K562 (cell line): ENCODE data around the gene PRODH2. TPM values are rescaled to one million over a fixed set of nuclear protein-coding genes. Genes with fewer than 3 reads are reported as not detected.

Source experiments
- ATAC-seq: fragments of 200-7000 bp; cut with Tn5 transposase; 3 replicates; pipeline ENCODE4 v1.9.1; 2020; ENCODE audit warnings: moderate library complexity
- BruUV-seq: library from RNA; stranded (reverse); fragments of 400-500 nt; replicated peaks from 2 replicates; lab custom pipeline; 2021; lab: Mats Ljungman, UMichigan
- CTCF ChIA-PET: fragments of 300-600 bp; formaldehyde crosslinking; extraction: SDS; loops from one replicate; lab custom pipeline; 2021; ENCODE audit warnings: low intra/inter-chr PET ratio; lab: Yijun Ruan, JAX
- POLR2A ChIA-PET: fragments of 300-600, 350-650 bp; sonication (Branson Sonifier 250); formaldehyde crosslinking; extraction: SDS; loops from one replicate; lab custom pipeline; 2021; ENCODE audit warnings: antibody characterized with exemption, inconsistent platforms; lab: Yijun Ruan, JAX
- DNase-seq, 4 experiments: peaks; one replicate each; pipeline versions ENCODE4 v3.0.0 to v3.0.0-alpha.2; 2011 to 2018; ENCODE audit warnings: low spot score in 3 of 4, mixed read lengths in 3 of 4; ENCODE audit errors: extremely low read depth in 1 of 4
- FAIRE-seq: peaks from 2 replicates; lab custom pipeline; 2011; peaks lifted over from hg19 to GRCh38; lab: Jason Lieb, UNC
- H2AFZ ChIP-seq: 2 replicates; pipeline ENCODE4 v1.6.0; 2011; ENCODE audit warnings: low read depth, low read length, control low read depth, inconsistent platforms
- H3K27ac ChIP-seq: fragments of 200-600 bp; 3 replicates; pipeline ENCODE4 v1.8.0; 2011; ENCODE audit warnings: low read depth, mild to moderate bottlenecking, control low read depth, inconsistent platforms, low read length, moderate library complexity, mixed read lengths; ENCODE audit errors: extremely low read depth
- H3K27me3 ChIP-seq, 2 experiments: fragments of 300-600 bp in 1 of 2; 2 replicates in 1 of 2; 3 replicates in 1 of 2; pipeline versions ENCODE4 v1.6.0 to v1.8.0; 2011; ENCODE audit warnings: inconsistent platforms in 2 of 2, low read length in 2 of 2, mild to moderate bottlenecking in 1 of 2, mixed read lengths in 1 of 2, moderate library complexity in 1 of 2; ENCODE audit not compliant: control insufficient read depth in 2 of 2, insufficient read depth in 2 of 2
- H3K36me3 ChIP-seq: fragments of 300-600 bp; 3 replicates; pipeline ENCODE4 v1.8.0; 2011; ENCODE audit warnings: mild to moderate bottlenecking, low read length, inconsistent platforms; ENCODE audit not compliant: control insufficient read depth, insufficient read depth
- H3K4me1 ChIP-seq, 2 experiments: fragments of 200-600 bp in 1 of 2; replicated peaks in 1 of 2; 2 replicates in 1 of 2; 3 replicates in 1 of 2; pipeline versions ENCODE4 v1.5.1 to v1.8.0; 2011; ENCODE audit warnings: inconsistent platforms in 2 of 2, low read length in 2 of 2, mild to moderate bottlenecking in 1 of 2, mixed read lengths in 1 of 2, moderate library complexity in 1 of 2; ENCODE audit not compliant: control insufficient read depth in 2 of 2, insufficient read depth in 2 of 2
- H3K4me2 ChIP-seq: 2 replicates; pipeline ENCODE4 v1.6.1; 2011; ENCODE audit warnings: low read length, control low read depth, inconsistent platforms, mixed read lengths; ENCODE audit not compliant: insufficient read depth
- H3K4me3 ChIP-seq: fragments of 200-600 bp; sonication (generic), shearing (Covaris generic); 2 replicates; pipeline ENCODE4 v1.5.1; 2016; ENCODE audit warnings: control low read depth, inconsistent platforms
- H3K79me2 ChIP-seq: fragments of 200-600 bp; 3 replicates; pipeline ENCODE4 v1.8.0; 2011; ENCODE audit warnings: low read length, inconsistent platforms; ENCODE audit not compliant: control insufficient read depth, insufficient read depth
- H3K9ac ChIP-seq, 2 experiments: 2 replicates each; pipeline versions ENCODE4 v1.6.0 to v1.6.1; 2011; ENCODE audit warnings: low read depth in 2 of 2, low read length in 2 of 2, control low read depth in 1 of 2, inconsistent platforms in 1 of 2, mild to moderate bottlenecking in 1 of 2, mixed read lengths in 1 of 2; ENCODE audit not compliant: insufficient read depth in 1 of 2
- H3K9me1 ChIP-seq: one replicate; pipeline ENCODE4 v1.6.0; 2011; ENCODE audit warnings: inconsistent platforms, mild to moderate bottlenecking, low read length, moderate library complexity; ENCODE audit not compliant: control insufficient read depth, insufficient read depth
- H3K9me3 ChIP-seq: replicated peaks from 2 replicates; pipeline ENCODE4 v1.5.1; 2011; ENCODE audit warnings: low read depth, low read length, inconsistent platforms; ENCODE audit not compliant: control insufficient read depth, insufficient read depth
- H4K20me1 ChIP-seq: replicated peaks from 2 replicates; pipeline ENCODE4 v1.6.1; 2011; ENCODE audit warnings: low read length, inconsistent platforms, mixed read lengths; ENCODE audit not compliant: control insufficient read depth, insufficient read depth
- KLF16 ChIP-seq: IDR thresholded peaks from 2 replicates; pipeline ENCODE4 v1.6.1; 2016; ENCODE audit warnings: antibody characterized with exemption
- ZBTB33 ChIP-seq: sonication (generic); formaldehyde crosslinking; IDR thresholded peaks from 2 replicates; pipeline ENCODE4 v1.8.1; 2023; ENCODE audit warnings: mild to moderate bottlenecking, missing genetic modification reagents
- WGBS: fragments of 100-300 bp; shearing (Covaris generic); methylation state at CpG from one replicate; pipeline ENCODE4 v1.1.6; 2016; ENCODE audit warnings: low coverage, mixed read lengths; ENCODE audit not compliant: insufficient coverage; ENCODE audit errors: missing lambda C conversion rate; 5-methylcytosine and 5-hydroxymethylcytosine counted together
- in situ Hi-C: fragments of 300-500 bp; cut with MboI; formaldehyde crosslinking; loops from 4 replicates; pipeline ENCODE4 v1.15.0; 2018; ENCODE audit warnings: inconsistent platforms, mixed read lengths
- intact Hi-C: fragments of 100-400 bp; cut with micrococcal nuclease; formaldehyde crosslinking; loops from 2 replicates; pipeline ENCODE4 v1.14.2; 2022
- polyA plus RNA-seq, 8 experiments: library from polyadenylated mRNA; depleted of rRNA in 4 of 8; stranded (reverse) in 5 of 8; unstranded in 3 of 8; fragments of >200 nt; fragmentation: Nextera tagmentation in 2 of 8; fragmentation: Illumina TruSeq in 1 of 8; extraction: Ambion mirVana in 2 of 8; extraction: Trizol in 1 of 8; gene quantifications; 2 replicates each; pipeline versions ENCODE4 v1.2.1 to v1.2.3, GENCODE V29; 2011 to 2014; ENCODE audit warnings: inconsistent platforms in 1 of 8, missing spikeins in 1 of 8
- total RNA-seq, 7 experiments: library from RNA; depleted of rRNA in 6 of 7; stranded (reverse); fragments of >200 nt in 6 of 7; fragmentation: Illumina TruSeq in 2 of 7; extraction: Trizol in 2 of 7; gene quantifications; 2 replicates each; pipeline versions ENCODE4 v1.2.1 to v1.2.3, GENCODE V29; 2011 to 2021; ENCODE audit warnings: low replicate concordance in 1 of 7

Gene PRODH2
- total and polyA plus RNA-seq, 9 of the 15 experiments (the other 6 are each of a cell fraction or from before 2014, with no cell fraction given): not detected

- H3K79me2 ChIP-seq: peaks cover 17% of the 10 kb centered on the region
- 86% methylated on average over 32 of the region's 74 CpGs for WGBS
- TF ChIP-seq KLF16: no peak
- TF ChIP-seq ZBTB33 (CRISPR knock-in tag): peak; percentile 61
- BruUV-seq: no TSS peak
- POLR2A ChIA-PET: interaction anchor here (0.5 to 2.2 kb wide), 3 partner anchors 8 to 783 kb away, joined by 4 to 12 read pairs (median 4); partner anchors contain the start of gene LIN37
- H3K4me2 ChIP-seq: no peak overlapping the region
- no peaks in the 10 kb centered on the region; the same call in 1 of the 2 replicates for H4K20me1 ChIP-seq
- no peak overlapping the region for H3K27ac ChIP-seq
- FAIRE-seq (no peak), ATAC-seq (no peak), DNase-seq (no peak)
- H3K4me1 ChIP-seq: peaks cover 13 to 41% of the 10 kb centered on the region in 2 experiments
- H3K27me3 ChIP-seq: no peaks in the 10 kb centered on the region
- H2AFZ ChIP-seq: no peak overlapping the region
- H3K9ac ChIP-seq: peak overlapping the region in 1 of 2 experiments; percentile 68; a peak in 2 of 4 replicates
- H3K4me3 ChIP-seq: no peak overlapping the region
- H3K36me3 ChIP-seq: peaks cover 31% of the 10 kb centered on the region; the same call in 2 of the 3 replicates
- in situ Hi-C loops (no loop called here), intact Hi-C loops (no loop called here)
- CTCF ChIA-PET: no interaction called here
- no peaks in the 10 kb centered on the region; the same call in 1 of the 2 replicates for H3K9me3 ChIP-seq
- no peaks in the 10 kb centered on the region for H3K9me1 ChIP-seq
Observed at GRCh38 chr19:35755550-35756376, 56.9 kb downstream of the PRODH2 start.
